HG03432 (cell line): ENCODE data around the gene OMA1.
"Not testable (repeated sequence)": the region's sequence is repeated elsewhere in the genome, so short reads cannot be mapped to it uniquely, and the experiment has no call there.

Experiments used
- ATAC-seq: cut with Tn5 transposase; IDR thresholded peaks from one replicate; pipeline ENCODE4 v1.9.1; 2021; ENCODE audit warnings: mild to moderate bottlenecking, moderate library complexity; ENCODE audit not compliant: unreplicated experiment

The OMA1 gene

GRCh38 chr1:58573705-58574591 is 27.4 kb upstream of the OMA1 start:
- ATAC-seq = peak; percentile 95

- ATAC-seq = no peak
Measured at GRCh38 chr1:58573138-58573537, 26.6 kb upstream of the OMA1 start.

- no peak for ATAC-seq
Measured at GRCh38 chr1:58572690-58573089, 26.2 kb upstream of the OMA1 start.

- no peak for ATAC-seq
Measured at GRCh38 chr1:58571616-58572015, 25.1 kb upstream of the OMA1 start.

GRCh38 chr1:58570817-58571216 is 24.3 kb upstream of the OMA1 start:
- ATAC-seq = no peak

GRCh38 chr1:58570094-58570493 is 23.6 kb upstream of the OMA1 start:
- ATAC-seq = no peak

- ATAC-seq = no peak
Measured at GRCh38 chr1:58568911-58569310, 22.4 kb upstream of the OMA1 start.

GRCh38 chr1:58568271-58568860 is 21.8 kb upstream of the OMA1 start:
- no peak for ATAC-seq

GRCh38 chr1:58566339-58566738 is 19.8 kb upstream of the OMA1 start:
- ATAC-seq = no peak

GRCh38 chr1:58563715-58564114 is 17.2 kb upstream of the OMA1 start:
- ATAC-seq = not testable (repeated sequence)

- no peak for ATAC-seq
Measured at GRCh38 chr1:58561633-58562032, 15.1 kb upstream of the OMA1 start.

- ATAC-seq = no peak
Measured at GRCh38 chr1:58555393-58555792, 8.9 kb upstream of the OMA1 start.

- no peak for ATAC-seq
Measured at GRCh38 chr1:58551186-58552140, 4.9 kb upstream of the OMA1 start.

- not testable (repeated sequence) for ATAC-seq
Measured at GRCh38 chr1:58549291-58549690, 2.8 kb upstream of the OMA1 start.

GRCh38 chr1:58548371-58548770 is 1.8 kb upstream of the OMA1 start:
- ATAC-seq = no peak

- peak; percentile 67 for ATAC-seq
Measured at GRCh38 chr1:58545591-58546519, 671 bp downstream of the OMA1 start.

- ATAC-seq = no peak
Measured at GRCh38 chr1:58543260-58543659, 3.3 kb downstream of the OMA1 start.

GRCh38 chr1:58539553-58539952 is 7.0 kb downstream of the OMA1 start:
- ATAC-seq = no peak

GRCh38 chr1:58538821-58539220 is 7.7 kb downstream of the OMA1 start:
- ATAC-seq = no peak

- ATAC-seq = not testable (repeated sequence)
Measured at GRCh38 chr1:58531842-58532241, 14.7 kb downstream of the OMA1 start.
